Measurements from ENCODE around the gene LYZL6. TPM values are rescaled to one million over a fixed set of nuclear protein-coding genes. Genes with fewer than 3 reads are reported as not detected.

The LYZL6 gene
- total RNA-seq, 1 donor from 2014 or later = not detected

DNA sequence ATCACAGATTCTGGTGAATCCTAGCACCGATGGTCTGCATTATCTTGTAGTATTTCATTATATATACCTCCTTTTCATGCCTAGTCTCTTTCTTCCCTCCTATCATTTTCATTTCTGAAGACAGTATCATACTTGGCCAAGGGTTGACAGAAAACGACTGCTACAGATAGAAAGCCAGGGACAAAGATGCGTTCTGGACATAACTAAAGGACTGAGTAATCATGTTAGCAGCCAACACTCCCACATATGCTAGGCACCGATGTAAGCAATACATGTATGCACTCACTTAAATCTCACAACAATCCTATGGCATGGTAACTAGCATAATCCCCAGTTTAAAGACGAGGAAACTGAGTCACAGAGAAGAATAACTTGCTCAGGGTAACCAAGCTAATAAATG is 35.8 kb downstream of the LYZL6 start:
- no peak for DNase-seq (ENCODE audit: extremely low spot score, unreplicated experiment)
- no peak overlapping the region for H3K4me3 Mint-ChIP-seq
- no peak overlapping the region for H3K27ac Mint-ChIP-seq
- peaks cover 7% of the 10 kb centered on the region for H3K4me1 Mint-ChIP-seq (ENCODE audit: unreplicated experiment)
- H3K27me3 Mint-ChIP-seq = no peaks in the 10 kb centered on the region
- TF ChIP-seq, protein P1, sequence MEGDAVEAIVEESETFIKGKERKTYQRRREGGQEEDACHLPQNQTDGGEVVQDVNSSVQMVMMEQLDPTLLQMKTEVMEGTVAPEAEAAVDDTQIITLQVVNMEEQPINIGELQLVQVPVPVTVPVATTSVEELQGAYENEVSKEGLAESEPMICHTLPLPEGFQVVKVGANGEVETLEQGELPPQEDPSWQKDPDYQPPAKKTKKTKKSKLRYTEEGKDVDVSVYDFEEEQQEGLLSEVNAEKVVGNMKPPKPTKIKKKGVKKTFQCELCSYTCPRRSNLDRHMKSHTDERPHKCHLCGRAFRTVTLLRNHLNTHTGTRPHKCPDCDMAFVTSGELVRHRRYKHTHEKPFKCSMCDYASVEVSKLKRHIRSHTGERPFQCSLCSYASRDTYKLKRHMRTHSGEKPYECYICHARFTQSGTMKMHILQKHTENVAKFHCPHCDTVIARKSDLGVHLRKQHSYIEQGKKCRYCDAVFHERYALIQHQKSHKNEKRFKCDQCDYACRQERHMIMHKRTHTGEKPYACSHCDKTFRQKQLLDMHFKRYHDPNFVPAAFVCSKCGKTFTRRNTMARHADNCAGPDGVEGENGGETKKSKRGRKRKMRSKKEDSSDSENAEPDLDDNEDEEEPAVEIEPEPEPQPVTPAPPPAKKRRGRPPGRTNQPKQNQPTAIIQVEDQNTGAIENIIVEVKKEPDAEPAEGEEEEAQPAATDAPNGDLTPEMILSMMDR (conservative IDR thresholded peaks at IDR 0.05) = no peak
- H3K36me3 Mint-ChIP-seq = no peaks in the 10 kb centered on the region
- H3K9me3 Mint-ChIP-seq = peaks cover 8% of the 10 kb centered on the region

DNA sequence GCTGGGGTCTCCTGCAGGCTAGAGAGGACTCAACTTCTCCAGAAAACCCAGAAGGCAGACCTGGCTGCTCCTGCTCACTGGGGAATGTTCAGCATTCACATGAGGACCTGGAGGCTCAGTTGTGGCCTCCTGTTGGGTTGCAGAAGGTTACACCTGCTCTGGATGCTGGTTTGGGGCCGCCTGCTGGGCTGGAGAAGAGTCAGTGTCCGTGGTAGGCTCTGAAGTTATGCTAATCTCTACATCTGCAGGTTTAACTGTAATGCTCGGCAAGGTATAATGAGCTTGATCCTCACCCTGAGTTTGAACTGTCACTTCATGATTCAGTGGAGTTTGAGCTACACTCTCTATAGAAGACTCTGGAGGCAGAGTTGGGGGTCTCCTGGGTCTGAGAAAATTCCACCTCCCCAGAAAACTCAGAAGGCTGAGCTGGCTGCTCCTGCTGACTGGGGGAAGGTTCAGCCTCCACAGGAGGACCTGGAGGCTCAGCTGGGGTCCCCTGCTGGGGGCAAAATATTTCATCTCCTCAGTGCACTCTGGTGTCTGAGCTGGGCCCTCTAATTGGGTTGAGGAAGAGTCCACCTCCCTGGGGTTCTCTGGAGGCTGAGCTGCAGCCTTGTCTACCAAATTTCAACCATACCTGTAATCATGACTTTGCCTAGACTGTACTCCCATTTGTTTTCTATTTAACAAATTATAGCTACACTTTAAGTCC is 36.4 kb downstream of the LYZL6 start:
- no peak for DNase-seq (ENCODE audit: extremely low spot score, unreplicated experiment)
- Mint-ChIP-seq H3K4me3 (no peak overlapping the region), H3K36me3 (no peaks in the 10 kb centered on the region), H3K4me1 (ENCODE audit: unreplicated experiment) (peaks cover 10% of the 10 kb centered on the region), H3K27ac (no peak overlapping the region), H3K9me3 (peaks cover 8% of the 10 kb centered on the region), H3K27me3 (no peaks in the 10 kb centered on the region)
- TF ChIP-seq, protein P1 (conservative IDR thresholded peaks at IDR 0.05) = no peak

DNA sequence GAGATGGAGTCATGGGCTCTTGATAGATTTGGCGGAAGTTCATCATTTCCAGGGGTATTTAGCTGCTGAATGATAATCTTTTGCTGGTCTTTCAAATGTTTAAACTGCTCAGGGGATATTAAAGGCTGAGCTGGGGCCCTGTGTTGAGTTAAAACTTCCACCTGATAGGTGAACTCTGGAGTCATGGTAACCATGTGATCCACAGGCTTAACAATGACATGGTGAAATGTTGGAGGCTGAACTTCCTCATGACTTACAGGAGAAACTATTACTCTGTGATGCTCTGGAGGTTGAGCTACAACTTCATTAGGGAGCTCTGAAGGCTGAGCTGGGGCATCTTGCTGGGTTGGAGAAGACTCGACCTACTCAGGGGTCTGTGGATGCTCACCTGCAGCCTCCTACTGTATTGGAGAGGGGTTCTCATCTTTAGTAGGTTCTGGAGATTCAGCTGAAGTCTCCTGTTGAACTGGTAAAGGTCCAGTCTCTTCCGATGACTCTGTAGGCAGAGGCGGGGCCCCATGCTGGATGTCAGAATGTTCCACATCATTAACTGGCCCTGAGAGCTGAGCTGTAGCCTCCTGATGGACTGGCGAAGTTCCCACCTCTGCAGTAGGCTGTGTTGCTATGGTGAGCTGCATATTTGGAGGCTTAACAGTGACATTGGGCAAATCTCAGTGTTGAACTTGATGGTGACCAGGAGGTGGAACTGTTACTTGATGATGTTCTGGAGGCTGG is 37.2 kb downstream of the LYZL6 start:
- no peak for DNase-seq (ENCODE audit: extremely low spot score, unreplicated experiment)
- no peaks in the 10 kb centered on the region for H3K36me3 Mint-ChIP-seq
- no peaks in the 10 kb centered on the region for H3K27me3 Mint-ChIP-seq
- H3K9me3 Mint-ChIP-seq = peaks cover 8% of the 10 kb centered on the region
- peaks cover 12% of the 10 kb centered on the region for H3K4me1 Mint-ChIP-seq (ENCODE audit: unreplicated experiment)
- TF ChIP-seq, protein P1 (conservative IDR thresholded peaks at IDR 0.05) = no peak
- H3K4me3 Mint-ChIP-seq = no peak overlapping the region
- no peak overlapping the region for H3K27ac Mint-ChIP-seq

DNA sequence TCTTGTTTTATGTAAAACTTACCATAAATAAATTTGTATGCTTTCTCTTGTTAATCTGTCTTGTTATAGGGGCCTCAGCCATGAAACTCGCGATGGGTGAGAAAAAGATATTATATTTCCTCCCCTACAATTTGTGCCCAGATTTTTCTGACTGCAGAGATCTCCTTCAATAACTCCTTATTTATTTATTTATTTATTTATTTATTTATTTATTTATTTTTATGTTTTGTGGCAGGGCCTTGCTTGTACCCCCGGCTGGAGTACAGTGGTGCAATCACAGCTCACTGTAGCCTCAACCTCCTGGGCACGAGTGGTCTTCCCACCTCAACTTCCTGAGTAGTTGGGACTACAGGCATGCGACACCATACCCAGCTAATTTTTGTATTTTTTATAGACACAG is 40.1 kb downstream of the LYZL6 start:
- Mint-ChIP-seq H3K4me1 (ENCODE audit: unreplicated experiment) (peaks cover 28% of the 10 kb centered on the region), H3K27me3 (peaks cover 3% of the 10 kb centered on the region), H3K4me3 (peak overlapping the region; percentile 21), H3K27ac (peak overlapping the region; percentile 79), H3K9me3 (peaks cover 8% of the 10 kb centered on the region), H3K36me3 (no peaks in the 10 kb centered on the region)
- DNase-seq (ENCODE audit: extremely low spot score, unreplicated experiment) = no peak
- TF ChIP-seq, protein P1 (conservative IDR thresholded peaks at IDR 0.05) = no peak

DNA sequence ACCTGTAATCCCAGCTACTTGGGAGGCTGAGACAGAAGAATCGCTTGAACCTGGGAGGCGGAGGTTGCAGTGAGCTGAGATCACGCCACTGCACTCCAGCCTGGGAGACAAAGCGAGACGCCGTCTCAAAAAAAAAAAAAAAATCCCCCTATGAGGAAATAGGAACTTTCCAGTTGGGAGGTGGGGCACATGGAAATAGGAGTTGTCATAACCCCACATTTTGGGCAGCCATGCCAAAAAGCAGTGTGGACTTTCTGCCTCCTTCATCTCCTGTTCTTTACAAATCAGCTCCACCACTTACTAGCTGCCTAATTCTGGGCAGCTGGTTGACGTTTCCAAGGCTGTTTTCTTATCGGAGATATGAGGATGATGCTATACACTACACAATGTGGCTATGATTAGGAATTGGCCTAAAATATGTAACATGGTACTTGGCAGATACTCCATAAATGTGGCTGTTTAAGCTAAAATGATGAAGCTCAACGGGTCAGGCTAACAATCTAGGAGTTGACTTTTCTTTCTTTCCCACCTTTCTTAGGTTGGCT is 41.8 kb downstream of the LYZL6 start:
- no peak overlapping the region for H3K4me3 Mint-ChIP-seq
- DNase-seq (ENCODE audit: extremely low spot score, unreplicated experiment) = no peak
- peaks cover 8% of the 10 kb centered on the region for H3K9me3 Mint-ChIP-seq
- no peaks in the 10 kb centered on the region for H3K36me3 Mint-ChIP-seq
- peaks cover 28% of the 10 kb centered on the region for H3K4me1 Mint-ChIP-seq (ENCODE audit: unreplicated experiment)
- TF ChIP-seq, protein P1 (conservative IDR thresholded peaks at IDR 0.05) = no peak
- peaks cover 3% of the 10 kb centered on the region for H3K27me3 Mint-ChIP-seq
- peak overlapping the region; percentile 70 for H3K27ac Mint-ChIP-seq
